HG03064 (cell line): ENCODE data around the gene SH2D5.

Experiments used
- ATAC-seq: cut with Tn5 transposase; IDR thresholded peaks from one replicate; pipeline ENCODE4 v1.9.1; 2021; ENCODE audit warnings: low read depth; ENCODE audit not compliant: unreplicated experiment

Gene SH2D5

GRCh38 chr1:20715406-20715805 lies 17.1 kb downstream of the SH2D5 start:
- no peak for ATAC-seq

- ATAC-seq, result no peak
These were observed 19.1 kb downstream of the SH2D5 start for GRCh38 chr1:20713440-20713839.

DNA sequence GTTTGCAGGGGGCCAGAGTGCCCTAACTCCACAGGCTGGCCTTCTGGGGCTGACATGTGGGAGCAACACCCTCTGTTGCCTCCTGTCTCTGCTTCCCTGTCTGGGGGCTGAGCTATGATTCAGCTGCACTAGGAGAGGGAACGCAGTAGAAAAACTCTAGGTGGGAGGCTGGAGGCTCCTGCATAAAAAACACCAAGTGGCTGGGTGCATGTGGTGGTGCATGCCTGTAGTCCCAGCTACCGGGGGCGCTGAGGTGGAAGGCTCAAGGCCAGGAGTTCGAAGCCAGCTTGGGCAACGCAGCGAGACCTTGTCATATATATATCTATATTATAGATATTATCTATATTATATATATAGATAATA lies 20.3 kb downstream of the SH2D5 start:
- ATAC-seq, result no peak

GRCh38 chr1:20711285-20712214 lies 21.0 kb downstream of the SH2D5 start:
- no peak for ATAC-seq

DNA sequence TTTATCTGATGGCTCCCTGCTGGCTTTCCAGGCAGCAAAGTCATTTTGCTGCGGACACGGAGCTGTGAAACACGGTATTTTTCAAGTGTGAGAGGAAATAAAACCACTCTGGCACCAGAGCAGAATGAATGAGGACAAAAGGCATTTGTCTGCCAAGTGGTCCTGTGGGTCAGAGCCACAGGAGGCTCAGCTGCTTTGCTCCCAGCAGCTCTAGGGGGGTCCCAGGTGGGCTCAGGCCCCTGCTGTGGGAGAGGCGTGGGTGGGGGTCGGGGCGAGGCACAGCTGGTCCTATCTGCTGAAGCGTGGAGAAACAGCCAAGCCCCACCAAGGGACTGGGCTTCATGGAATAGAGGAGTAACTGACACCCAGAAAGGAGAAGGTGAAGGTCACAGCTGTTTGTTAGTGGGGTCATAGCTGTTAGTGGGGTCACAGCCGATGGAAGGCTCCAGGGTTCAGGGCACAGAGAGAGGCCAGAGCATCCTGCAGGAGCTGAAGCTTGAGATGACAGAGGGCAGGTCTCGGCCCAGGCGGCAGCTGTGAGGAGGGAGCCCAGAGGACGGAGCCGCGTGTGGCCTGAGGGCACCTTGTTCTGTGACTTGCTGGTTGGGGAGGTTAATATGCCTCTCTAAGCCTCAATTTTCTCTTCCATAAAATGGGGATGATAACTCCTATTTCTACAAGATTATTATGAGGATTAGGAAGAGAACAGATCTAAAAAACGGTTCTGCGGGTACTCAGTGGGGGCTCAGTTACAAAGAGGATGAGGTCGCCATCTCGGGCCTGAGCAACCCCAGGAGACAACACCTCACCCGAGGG lies 21.8 kb downstream of the SH2D5 start:
- no peak for ATAC-seq

GRCh38 chr1:20709868-20710267 lies 22.6 kb downstream of the SH2D5 start:
- no peak for ATAC-seq

DNA sequence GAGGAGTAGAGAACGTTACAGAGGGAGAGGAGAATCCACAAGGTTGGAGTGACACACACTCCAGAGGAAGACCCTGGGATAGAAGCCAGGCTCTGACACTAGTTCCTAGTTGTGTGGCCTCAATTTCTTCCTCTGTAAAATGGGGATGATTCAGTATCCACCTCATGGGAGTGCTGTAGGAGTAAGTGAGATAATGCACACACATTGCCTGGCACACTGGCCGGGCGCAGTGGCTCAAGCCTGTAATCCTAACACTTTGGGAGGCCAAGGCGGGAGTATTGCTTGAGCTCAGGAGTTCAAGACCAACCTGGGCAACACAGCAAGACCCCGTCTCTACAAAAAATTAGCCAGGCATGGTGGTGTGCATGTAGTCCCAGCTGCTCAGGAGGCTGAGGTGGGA lies 23.6 kb downstream of the SH2D5 start:
- ATAC-seq, result no peak

GRCh38 chr1:20708057-20708456 lies 24.4 kb downstream of the SH2D5 start:
- no peak for ATAC-seq

DNA sequence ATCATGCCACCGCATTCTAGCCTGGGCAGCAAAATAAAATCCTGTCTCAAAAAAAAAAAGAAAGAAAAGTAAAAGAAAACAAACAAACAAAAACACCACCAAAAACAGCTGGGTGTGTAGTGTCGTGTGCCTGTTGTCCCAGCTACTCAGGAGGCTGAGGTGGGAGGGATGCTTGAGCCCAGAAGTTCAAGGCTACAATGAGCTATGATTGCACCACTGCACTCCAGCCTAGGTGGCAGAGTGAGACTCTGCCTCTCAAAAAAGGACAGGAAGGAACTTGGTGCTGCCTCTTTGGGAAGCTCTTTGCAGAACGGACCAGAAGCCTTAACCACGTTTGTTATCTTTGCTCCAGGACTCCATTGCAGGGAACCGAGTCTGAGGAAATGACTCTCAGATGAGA lies 25.7 kb downstream of the SH2D5 start:
- no peak for ATAC-seq

DNA sequence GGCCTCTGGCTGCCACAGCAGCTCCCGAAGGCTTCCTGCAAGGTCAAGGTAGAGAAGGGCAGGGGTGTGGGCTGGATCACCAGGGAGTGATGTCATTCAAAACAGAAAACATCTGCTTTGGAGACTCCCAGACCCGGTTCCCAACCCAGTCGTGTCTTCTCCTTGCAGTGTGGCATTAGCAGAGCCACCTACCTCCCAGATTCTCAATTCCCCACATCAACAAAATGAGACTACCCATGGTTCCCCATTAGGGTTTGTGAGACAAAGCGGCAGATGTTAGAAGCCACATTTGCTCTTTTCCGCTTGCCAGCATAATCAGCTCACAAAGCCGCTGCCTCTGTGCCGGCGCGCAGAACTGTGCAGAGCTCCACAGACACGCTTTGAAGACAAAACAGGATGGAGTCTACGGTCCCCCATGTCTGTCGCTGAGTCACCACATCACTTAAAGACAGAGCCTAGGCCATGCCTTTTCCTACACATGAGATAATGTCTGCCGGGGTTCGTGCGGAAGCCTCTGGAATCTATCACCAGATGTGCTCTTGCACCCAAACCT lies 27.2 kb downstream of the SH2D5 start:
- no peak for ATAC-seq

- ATAC-seq, result no peak
These were observed 27.9 kb downstream of the SH2D5 start for GRCh38 chr1:20704390-20705202.

- no peak for ATAC-seq
These were observed 29.3 kb downstream of the SH2D5 start for GRCh38 chr1:20703124-20703756.

GRCh38 chr1:20702416-20702815 lies 30.1 kb downstream of the SH2D5 start:
- no peak for ATAC-seq

DNA sequence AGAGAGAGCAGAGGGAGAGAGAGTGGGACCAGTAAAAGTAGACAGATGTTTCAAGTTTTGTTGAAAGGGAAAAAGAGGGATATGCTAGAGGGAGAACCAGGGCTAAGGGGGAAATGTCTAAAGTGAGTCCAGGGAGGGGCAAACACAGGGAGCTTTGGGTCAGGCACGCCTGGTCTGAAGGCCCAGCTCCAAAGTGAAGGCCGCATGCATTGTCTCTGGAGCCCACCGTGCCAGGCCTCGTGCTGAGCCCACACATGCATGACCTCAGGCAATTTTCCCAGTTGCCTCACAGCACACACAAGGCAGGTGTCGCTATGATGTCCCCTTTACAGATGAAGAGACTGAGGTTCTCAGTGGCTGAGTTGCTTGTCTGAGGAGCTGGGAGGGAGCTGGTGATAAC lies 30.7 kb downstream of the SH2D5 start:
- ATAC-seq, result no peak

- ATAC-seq, result no peak
These were observed 31.1 kb downstream of the SH2D5 start for GRCh38 chr1:20701446-20701845.

DNA sequence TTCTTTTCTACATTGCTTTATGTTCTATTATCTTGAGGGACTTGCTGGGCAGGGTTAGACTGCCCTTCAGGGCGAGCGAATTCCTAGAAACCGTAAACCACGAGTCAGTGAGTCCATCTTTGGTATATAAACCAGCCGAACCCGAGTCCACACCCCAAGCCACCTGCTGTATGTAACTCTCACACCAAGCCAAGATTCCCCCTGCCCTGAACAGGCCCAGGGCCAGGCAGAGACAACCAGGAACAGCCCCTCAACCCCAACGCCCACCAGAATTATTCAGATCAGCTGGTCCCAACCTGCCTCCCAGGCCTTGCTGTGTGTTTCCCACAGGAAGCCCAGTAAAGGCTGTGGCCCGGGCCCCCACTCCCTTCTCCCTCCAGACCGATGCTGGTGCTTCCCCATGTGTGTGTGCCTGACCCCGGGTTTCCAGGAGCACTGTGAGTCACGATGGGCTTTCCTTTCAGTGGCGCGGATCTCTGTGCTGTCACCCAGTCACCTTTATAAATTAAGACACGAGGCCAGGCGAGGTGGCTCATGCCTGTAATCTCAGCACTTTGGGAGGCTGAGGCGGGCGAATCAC lies 31.8 kb downstream of the SH2D5 start:
- no peak for ATAC-seq

GRCh38 chr1:20699558-20699957 lies 32.9 kb downstream of the SH2D5 start:
- ATAC-seq, result no peak

- no peak for ATAC-seq
These were observed 34.1 kb downstream of the SH2D5 start for GRCh38 chr1:20698195-20698910.

GRCh38 chr1:20697563-20697962 lies 34.9 kb downstream of the SH2D5 start:
- no peak for ATAC-seq
